Inflammatory macrophage (primary cell): Measurements from ENCODE around the gene CNTN5.

Source experiments
- DNase-seq, 2 donors: peaks; one replicate each; pipeline ENCODE4 v3.0.0-alpha.2; 2020 to 2022

CNTN5 gene

DNA sequence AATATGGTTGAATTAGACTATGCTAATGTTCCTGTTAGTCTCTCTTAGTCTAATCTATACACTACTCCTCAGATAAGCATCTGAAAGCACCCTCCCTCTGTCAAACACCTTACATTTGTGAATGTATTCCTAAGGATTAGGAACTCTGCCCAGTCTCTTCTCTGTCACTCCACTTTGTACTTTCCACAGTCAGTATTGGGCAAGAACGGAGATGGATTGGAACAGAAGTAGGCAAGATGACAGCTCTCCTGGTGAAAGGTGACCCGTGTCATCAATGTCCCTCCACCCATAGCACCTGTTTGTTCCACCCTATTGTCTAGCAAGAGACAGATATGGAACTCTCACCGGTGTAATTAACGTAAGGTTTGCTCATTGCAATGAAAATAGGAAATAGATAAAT lies 613.8 kb downstream of the CNTN5 start:
- no peak for DNase-seq

DNA sequence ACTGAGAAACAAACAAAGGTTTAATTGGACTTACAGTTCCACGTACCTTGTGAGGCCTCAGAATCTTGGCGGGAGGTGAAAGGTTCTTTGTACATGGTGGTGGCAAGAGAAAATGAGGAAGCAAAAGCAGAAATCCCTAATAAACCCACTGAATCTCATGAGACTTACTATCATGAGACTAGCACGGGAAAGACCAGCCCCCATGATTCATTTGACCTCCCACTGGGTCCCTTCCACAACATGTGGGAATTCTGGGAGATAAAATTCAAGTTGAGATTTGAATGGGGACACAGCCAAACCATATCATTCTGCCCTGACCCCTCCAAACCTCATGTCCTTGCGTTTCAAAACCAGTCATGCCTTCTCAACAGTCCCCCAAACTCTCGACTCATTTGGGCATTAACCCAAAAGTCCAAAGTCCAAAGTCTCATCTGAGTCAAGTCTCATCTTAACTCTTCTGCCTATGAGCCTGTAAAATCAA lies 617.4 kb downstream of the CNTN5 start:
- no peak for DNase-seq

DNA sequence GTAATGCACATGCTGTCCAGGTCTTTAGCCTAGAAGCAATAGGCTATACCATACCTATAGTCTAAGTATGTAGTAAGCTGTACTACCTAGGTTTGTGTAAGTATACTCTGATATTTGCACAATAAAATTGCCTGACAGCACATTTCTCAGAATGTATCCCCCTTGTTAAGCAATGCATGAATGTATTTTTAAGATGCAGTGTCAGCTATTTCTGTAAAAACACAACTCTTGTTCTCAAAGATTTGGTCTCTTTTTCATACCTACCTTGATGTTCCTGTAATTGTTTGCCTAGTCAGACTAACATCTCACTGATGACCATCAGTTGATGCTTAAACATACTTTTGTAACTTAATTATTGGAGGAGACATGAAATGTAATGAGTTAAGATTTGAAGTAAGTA lies 619.9 kb downstream of the CNTN5 start:
- DNase-seq: no peak

DNA sequence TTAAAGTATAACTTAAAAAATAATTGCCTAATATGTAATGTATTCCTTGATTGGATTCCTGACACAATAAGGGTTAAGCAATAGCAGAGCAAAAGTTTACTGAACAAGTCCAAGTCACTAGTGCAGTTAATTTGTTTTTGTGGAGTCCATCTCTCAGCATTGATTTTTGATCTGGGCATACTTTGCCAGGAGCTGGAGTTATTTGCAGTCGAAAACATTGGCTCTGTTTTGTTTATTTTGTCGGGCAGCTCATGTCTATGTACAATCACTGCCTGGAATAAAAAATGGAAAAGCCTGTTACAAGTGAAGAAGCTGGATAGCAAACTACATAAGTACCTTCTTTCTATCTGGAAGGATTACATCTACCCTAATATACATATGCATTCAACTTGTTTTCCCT lies 625.2 kb downstream of the CNTN5 start:
- DNase-seq: no peak

DNA sequence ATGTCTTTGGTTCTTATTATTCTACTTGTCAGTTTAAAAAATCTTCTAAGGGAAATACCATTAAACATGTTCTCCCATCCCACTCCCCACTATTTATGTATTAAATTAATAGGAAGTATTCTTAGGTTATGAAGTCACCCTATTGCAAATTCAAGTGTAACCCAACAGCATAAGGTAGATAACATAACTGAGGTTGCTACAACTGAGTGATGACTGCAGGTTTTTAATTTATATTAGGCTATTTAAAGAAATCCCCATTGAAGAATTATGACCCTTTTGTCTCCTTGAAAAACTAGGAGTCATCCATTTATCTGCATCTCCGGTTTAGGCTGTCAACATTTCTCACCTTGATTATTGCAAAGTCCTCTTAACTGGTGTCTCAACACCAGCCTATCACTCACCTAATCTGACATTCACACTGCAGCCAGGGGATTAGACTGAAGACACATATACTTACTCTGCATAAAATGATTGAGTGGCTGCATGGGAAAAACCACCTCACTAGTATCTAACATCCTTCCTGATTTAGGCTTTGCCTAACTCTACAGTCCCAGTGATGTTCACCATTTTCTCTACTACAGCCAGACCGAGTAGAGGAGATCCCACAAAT lies 649.4 kb downstream of the CNTN5 start:
- no peak for DNase-seq

DNA sequence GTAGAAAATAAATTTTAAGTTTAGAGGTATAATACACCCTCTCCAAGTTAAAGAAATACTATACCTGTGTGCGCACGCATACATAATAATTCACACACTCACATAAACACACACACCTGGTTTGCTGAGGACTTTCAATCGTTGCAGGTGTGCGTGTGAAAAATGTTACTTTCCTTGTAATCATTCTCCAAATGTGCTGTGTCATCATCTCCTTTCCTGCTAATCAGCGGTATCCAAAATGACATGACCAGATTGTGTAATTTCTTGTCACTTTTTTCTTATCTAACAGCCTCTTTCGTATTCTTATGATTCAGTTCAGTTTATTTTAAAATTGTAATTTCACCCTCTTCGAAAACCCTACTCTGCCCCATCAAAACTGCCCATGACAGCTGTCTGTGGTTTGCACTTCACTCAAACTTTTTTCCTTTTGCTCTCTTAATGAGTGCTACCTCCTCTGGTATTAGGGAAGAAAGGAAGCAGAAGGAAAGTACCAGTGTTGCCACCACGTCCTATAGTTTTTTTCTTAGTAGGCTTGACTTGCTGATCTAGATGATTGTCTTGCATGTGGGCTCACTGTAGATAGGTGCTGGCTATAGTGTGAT lies 651.2 kb downstream of the CNTN5 start:
- no peak for DNase-seq

DNA sequence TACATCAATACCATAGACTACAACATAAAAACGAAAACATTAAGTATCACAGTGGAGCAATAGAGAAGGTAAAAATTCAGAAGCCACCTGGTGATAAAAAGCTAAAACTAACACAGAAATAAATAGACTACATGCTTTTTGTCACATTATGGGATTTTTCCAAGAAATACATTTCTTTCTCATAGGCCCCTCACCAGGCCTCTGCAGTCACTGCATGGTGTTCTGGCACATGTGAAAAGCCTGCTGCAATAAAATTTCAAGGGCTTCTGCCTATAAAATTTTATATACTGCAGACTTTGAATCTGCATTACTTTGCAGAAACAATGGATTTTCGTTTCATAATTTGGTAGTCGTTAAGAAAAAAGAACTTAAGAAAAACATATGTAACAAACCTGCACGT lies 655.5 kb downstream of the CNTN5 start:
- DNase-seq: no peak

DNA sequence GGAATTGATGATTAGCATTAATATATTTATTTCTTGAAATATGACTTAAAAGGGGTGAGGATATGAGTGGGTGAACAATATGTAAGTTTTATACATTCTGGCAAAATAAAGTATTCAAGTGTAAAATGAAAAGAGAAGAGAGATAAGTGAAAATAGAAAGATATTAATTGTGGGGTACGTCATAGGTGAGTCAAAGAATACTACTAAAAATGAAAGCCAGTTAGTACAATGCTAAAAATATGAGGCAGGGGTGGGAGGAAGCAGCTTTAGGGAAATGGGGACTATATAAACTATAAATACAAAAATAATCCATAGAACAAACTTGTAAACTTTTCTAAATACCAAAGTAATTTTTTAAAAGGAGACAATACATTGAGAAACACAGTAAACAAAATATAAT lies 661.4 kb downstream of the CNTN5 start:
- DNase-seq: no peak

DNA sequence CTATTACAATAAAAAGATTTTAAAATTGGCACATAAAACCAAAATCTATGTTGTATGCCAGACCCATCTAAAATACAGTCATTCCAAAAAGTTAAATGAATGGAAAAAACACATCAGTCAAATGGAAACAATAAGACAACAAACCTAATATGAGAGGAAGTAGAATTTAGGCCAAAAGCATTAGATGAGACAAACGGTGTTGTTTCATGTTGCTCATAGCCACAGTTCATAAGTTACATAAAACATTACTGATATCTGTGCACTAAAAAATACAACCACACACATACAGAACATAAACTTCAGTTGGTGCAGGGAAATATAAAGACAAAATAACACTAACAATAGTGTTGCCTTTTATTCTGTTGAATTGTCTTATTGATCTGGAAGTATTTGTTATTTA lies 661.9 kb downstream of the CNTN5 start:
- DNase-seq: no peak

DNA sequence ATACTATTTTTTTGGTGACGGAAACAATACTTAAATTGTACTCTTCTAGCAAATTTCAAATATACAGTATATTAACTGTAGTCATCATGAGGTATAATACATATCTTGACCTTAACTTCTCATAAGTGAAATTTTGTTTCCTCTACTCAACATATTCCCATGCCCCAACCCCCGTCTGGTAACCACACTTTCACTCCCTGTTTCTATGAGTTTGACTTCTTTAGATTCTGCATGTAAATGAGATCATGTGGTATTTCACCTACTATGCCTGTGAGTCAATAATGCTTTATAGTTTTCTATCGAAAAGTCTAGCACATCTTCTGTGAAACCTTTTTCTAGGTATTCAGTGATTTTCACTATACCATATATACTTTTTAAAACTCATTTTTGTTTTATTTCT lies 663.2 kb downstream of the CNTN5 start:
- DNase-seq: no peak

DNA sequence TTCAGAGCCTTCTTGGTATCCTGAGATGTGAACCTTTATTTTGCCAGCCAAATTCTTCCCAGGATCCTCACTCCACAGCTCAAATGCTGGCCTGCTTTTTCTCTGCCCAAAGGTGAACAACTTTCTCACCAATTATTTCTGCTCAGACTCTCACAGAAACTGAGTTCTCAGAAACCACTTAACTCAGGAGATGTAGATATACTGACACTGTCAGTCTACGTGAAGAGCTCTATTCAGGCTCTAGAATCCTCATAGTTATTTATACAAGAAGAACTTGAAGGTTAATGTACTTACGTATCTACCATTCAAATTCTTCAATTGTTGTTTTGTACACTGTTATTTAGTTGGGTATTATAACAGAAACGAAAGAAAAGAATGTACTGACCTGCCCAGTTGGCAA lies 666.1 kb downstream of the CNTN5 start:
- no peak for DNase-seq

DNA sequence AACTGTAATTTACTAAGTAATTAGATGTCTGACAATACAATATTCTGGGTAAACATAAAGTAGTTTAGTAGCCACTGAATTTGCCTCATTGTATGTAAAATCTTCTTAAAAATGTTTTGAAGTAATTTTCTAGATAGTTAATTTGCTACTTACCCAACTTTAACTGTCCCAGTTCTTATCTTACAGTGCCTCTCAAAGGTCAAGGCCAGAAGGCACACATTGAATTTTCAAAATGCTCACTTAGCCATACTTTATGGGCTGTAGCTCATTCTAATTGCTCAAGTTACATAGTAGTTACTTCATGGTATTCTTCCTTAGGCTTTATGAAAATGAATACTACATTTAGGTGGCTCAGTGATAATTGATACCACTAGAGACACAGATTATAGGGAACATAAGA lies 666.6 kb downstream of the CNTN5 start:
- no peak for DNase-seq

DNA sequence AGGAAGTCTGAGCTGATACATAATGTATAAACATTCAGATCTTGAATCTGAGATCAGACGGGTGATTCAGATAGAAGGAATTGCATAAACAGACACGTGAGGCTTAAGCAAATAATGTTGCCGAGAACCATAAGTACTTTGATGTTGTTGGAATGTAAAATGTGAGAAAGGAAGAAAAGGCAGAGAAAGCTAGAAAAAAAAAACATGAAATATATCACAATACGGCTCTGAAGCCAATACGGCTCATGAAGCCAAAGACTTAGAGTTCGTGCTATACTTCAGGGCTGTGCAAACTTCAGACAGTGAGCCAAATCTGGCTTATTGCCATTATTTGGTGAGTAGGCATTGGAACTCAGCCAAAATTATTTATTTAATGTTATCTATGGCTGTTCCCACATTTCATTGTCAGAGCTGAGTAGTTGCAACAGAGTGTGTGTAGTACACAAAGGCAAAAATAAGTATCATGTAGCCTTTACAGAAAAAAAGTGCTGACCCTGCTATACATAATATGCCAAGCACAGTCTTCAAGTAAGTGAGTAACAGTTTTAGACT lies 673.3 kb downstream of the CNTN5 start:
- DNase-seq: no peak

DNA sequence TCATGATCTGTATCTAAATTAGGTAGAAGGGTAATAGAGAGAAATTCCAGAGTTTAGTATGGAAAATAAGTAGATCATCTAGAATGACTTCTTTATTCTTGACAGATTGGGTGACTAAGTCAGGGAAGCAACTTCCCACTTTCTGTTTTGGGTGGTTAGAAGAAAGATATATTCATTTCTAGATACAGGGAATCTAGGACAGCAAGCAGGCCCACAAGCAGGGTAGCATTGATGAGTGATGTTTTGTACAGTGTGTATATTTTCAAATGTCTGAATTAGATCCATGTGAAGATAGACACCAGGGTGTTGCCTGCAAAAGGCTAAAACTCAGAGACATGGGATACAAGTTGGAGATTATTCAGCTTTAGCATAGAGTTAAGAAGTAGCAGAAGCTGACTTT lies 674.4 kb downstream of the CNTN5 start:
- DNase-seq: no peak

DNA sequence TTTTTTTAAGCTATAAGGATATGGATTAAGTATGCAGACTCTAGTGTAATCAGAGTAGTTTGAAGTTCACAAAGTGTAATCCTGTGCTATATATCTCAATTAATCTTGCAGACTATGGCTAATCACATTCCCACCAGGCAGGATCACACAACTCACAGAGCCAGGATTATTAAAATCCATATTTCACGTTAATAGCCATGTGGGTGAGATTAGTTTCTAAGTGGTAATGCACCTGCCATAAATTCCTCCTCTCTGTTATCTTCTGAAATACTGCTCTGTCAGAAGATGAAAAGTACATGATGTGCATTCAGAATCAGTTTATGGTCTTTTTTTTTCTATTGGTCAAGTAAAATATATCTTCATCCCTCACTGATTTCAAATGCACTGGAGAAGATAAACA lies 686.1 kb downstream of the CNTN5 start:
- no peak for DNase-seq

DNA sequence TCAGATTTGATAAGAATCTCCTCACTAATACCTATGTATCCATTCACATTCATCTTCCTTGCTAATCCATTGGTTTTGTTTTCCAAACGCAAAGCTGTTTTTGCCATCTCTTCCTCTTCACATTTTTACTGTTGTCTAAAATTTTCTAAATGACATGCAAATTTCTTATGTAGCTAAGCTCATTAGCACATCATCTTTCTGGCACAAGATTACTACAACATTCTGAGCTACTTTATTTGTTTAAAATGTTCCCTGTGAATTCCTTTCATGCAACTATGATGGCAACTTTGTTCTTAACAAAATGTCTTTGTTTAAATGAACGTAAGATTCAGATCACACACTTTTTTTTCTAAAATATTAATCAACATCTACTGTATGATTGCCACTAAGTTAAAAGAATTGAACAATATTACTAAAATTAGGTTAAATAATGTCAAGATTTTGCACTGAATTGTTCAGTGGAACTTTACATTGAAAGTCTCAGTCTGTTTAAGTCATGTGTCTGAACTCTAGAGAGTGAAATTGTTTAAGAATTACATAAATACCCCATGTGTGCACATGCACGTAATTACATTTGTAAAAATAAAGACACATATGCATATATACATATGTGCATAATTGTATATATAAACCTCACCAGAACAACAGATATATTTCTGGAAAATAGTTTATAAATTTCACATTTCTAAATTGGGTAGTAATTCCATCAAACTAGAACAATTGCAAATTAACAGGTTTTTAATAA lies 688.4 kb downstream of the CNTN5 start:
- DNase-seq: no peak

DNA sequence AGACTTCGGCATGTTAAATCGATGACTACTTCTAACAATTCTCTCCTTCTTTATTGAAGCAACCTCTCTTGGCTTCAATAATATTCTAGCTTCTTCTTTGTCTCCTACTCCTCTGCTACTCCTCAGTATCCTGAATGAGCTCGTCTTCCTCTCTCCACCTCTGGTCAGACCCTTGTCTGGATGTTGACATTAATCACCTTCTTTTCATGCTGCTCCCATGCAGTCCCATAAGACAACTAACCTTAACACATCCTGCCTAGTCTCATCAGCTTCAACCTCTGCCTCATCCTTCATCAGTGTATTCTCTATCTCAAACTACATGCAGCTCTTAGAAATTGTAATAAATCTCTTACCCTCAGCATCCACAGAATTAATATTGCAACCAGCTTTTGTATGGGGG lies 695.6 kb downstream of the CNTN5 start:
- no peak for DNase-seq

DNA sequence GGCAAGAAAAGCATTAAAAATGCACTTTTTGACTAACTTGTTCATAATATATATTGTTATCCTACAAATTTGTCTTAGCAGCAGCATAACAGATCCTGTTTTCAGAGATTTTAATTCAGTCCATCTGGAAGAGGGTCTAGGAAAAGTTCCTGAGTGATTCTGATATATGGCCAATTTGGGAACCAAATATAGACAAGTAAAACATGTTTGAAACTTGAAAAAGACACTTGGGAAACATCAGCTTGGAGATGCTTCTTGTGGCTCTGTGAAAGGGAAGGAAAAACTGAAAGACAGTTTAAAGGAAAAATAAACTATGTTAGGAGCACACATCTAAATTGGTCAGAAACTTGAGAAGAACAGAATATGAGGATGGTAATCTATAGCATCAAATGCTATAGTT lies 697.5 kb downstream of the CNTN5 start:
- no peak for DNase-seq

DNA sequence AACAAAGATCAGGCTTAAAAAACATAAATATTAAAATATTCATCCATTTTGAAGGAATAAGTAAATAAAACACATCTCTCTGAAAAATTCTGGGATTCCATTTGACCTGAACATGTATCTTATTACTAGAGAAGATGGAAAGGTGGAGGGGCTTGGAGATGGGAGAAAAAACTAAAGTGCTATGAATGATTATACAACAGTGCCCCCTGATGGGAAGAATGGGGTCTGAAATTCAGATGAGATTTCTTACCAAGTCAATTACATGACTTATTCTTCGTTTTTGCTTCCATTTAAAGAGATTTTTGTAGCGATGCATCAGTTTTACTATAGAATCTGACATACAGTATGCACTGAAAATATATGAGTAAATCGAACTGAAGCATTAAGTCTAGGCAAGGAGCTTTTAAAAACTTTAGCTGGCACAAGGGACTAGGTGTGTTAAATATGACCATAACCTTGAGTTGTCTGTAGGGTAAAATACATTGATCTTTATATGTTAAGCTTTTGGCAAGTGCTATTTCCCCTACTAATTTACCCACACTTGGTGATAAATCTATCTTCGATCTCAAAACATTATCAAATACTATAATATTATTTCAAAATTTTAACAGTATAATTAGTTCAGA lies 718.8 kb downstream of the CNTN5 start:
- no peak for DNase-seq

DNA sequence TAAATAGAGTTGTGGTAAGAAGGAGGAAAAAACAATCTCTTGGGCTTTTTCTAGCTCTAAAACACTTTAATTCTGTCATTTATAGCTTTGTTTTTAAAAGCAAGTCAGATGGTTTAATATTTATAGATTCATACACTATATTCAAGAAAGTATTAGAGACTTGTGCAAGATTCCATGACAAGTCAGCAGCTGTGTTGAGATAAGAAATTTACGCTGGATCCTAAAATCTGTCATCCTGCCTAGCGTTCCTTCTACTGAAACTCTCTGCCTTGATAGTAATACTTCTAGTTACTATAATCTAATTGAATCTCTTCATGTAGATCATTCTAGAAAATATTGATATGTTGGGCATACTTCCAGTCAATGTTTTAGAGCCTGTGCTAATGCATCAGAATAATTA lies 721.8 kb downstream of the CNTN5 start:
- no peak for DNase-seq

DNA sequence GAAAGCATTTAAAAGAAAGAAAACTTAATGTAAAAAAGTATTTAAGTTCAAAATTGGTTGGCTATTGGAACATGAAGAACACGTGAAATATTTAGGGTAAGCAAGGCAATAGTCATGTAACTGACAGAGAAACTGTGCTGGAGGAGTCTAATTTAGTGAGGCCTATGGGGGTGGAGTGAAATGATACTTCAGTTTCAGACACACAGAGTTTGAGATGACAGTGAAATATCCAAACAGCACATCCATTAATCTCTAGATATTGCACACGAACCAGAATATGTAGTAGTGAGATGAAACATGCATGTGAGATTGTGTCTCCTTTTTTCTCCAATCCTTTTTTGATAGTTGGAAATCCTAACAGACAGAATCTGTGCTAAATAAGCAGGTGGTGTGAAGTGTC lies 739.0 kb downstream of the CNTN5 start:
- no peak for DNase-seq

DNA sequence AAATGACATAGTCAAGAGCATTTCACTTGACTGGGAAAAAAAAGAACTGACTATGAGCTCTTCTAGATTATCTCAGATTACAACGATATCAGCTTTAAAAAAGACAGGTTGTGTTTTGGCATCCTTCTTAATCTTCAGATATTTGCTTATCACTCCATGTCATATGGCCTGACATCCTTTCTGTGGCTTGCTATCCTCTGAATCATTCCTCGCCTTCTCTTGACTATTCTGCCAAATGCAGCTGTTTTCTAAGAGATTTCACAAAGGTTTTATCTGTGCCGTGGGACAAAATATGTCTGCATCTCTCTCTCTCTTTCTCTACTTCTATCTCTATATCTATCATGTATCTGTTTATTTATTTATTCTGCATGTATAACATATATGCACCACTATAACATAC lies 746.1 kb downstream of the CNTN5 start:
- no peak for DNase-seq

DNA sequence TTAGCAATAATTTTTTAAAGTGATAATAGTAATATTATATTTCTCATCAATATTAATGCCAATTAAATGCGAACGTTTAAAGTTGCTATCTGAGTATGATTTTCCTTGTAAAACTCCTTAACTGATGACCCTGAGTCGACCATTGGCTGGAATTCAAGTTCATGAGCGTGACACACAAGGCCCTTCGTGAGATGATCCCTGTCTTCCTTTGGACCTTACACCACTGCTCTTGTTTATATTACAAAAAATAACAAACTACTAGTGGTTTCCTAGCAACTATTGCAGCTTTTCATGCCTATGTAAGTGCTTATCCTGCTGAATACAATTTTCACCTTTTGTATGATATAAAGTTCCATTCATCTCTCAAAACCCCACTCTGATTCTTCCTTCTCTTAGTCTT lies 752.9 kb downstream of the CNTN5 start:
- no peak for DNase-seq

DNA sequence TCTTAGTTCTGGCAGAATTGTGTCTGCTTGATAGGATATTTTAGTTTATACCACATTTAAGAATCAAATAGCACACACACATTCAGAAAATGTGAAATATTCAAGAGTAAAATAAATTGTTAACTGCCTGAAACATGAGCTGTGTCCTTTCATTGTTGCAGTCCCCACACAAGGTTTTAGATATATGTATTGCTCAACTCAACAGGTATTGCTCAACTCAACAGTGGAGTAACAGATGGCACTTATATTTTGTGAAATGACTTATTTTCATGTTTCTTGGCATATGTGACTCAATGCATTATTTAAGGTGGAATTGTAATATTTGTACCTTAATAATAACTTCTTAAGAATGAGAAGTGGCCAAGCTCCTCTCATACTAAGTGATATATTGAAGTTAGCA lies 760.3 kb downstream of the CNTN5 start:
- DNase-seq: no peak
